Endothelial cell of umbilical vein (primary cell): ENCODE data around the gene MTCH2. TPM values are rescaled to one million over a fixed set of nuclear protein-coding genes. Genes with fewer than 3 reads are reported as not detected.

Experiments used
- BruUV-seq: library from RNA; stranded (reverse); fragments of 400-500 nt; replicated peaks from 2 replicates; lab custom pipeline; 2021; lab: Mats Ljungman, UMichigan
- CTCF ChIA-PET: fragments of 300-600, 350-600 bp; sonication (Branson Sonifier 250); formaldehyde crosslinking; loops from one replicate; lab custom pipeline; 2021; ENCODE audit warnings: antibody characterized with exemption, inconsistent platforms; lab: Charles Lee
- POLR2A ChIA-PET: fragments of 300-600, 350-600 bp; sonication (Branson Sonifier 250); formaldehyde crosslinking; loops from one replicate; lab custom pipeline; 2021; ENCODE audit warnings: antibody characterized with exemption, inconsistent platforms; lab: Charles Lee
- DNase-seq: peaks from one replicate; pipeline ENCODE4 v3.0.0-alpha.2; 2011; ENCODE audit warnings: low read depth, low spot score
- FAIRE-seq: peaks from 2 replicates; lab custom pipeline; 2011; peaks lifted over from hg19 to GRCh38; lab: Jason Lieb, UNC
- H2AFZ ChIP-seq: 2 replicates; pipeline ENCODE4 v1.6.0; 2012; ENCODE audit warnings: low read depth, low read length, control low read depth, inconsistent platforms
- H3K27ac ChIP-seq: 2 replicates; pipeline ENCODE4 v1.5.1; 2011; ENCODE audit warnings: low read depth, mild to moderate bottlenecking, control low read depth, low read length, moderate library complexity; ENCODE audit not compliant: insufficient read depth
- H3K27me3 ChIP-seq, 2 experiments: 2 replicates each; pipeline versions ENCODE4 v1.6.0 to v1.6.1; 2011; ENCODE audit warnings: low read length in 2 of 2, mixed read lengths in 1 of 2; ENCODE audit not compliant: control insufficient read depth in 2 of 2, insufficient read depth in 2 of 2
- H3K36me3 ChIP-seq, 2 experiments: 2 replicates in 1 of 2; 3 replicates in 1 of 2; pipeline ENCODE4 v1.5.1; 2011; ENCODE audit warnings: low read length in 2 of 2, mild to moderate bottlenecking in 1 of 2, moderate library complexity in 1 of 2; ENCODE audit not compliant: control insufficient read depth in 2 of 2, insufficient read depth in 2 of 2; ENCODE audit errors: extremely low read depth in 1 of 2
- H3K4me1 ChIP-seq: 3 replicates; pipeline ENCODE4 v1.5.1; 2011; ENCODE audit warnings: mild to moderate bottlenecking, low read length; ENCODE audit not compliant: control insufficient read depth, insufficient read depth; ENCODE audit errors: extremely low read depth
- H3K4me2 ChIP-seq: 2 replicates; pipeline ENCODE4 v1.6.1; 2011; ENCODE audit warnings: low read length, control low read depth, mixed read lengths; ENCODE audit not compliant: insufficient read depth
- H3K4me3 ChIP-seq, 3 experiments: fragments of 200-600 bp in 1 of 3; sonication (generic), shearing (Covaris generic) in 1 of 3; replicated peaks in 1 of 3; 2 replicates each; pipeline ENCODE4 v1.5.1; 2011 to 2016; ENCODE audit warnings: control low read depth in 3 of 3, low read length in 3 of 3, mild to moderate bottlenecking in 2 of 3, inconsistent platforms in 1 of 3, low read depth in 1 of 3, moderate library complexity in 1 of 3; ENCODE audit not compliant: insufficient read depth in 1 of 3
- H3K79me2 ChIP-seq: 2 replicates; pipeline ENCODE4 v1.6.0; 2012; ENCODE audit warnings: low read length, inconsistent platforms; ENCODE audit not compliant: control insufficient read depth, insufficient read depth
- H3K9ac ChIP-seq: replicated peaks from 2 replicates; pipeline ENCODE3; 2011; ENCODE audit warnings: low read length, control low read depth; ENCODE audit not compliant: insufficient read depth; ENCODE audit errors: extremely low read depth
- H3K9me1 ChIP-seq: replicated peaks from 3 replicates; pipeline ENCODE4 v1.6.0; 2011; ENCODE audit warnings: mild to moderate bottlenecking, low read length; ENCODE audit not compliant: control insufficient read depth, insufficient read depth; ENCODE audit errors: extremely low read depth
- H3K9me3 ChIP-seq: replicated peaks from 2 replicates; pipeline ENCODE4 v1.5.1; 2012; ENCODE audit warnings: low read length, inconsistent platforms; ENCODE audit not compliant: control insufficient read depth, insufficient read depth
- H4K20me1 ChIP-seq: replicated peaks from 2 replicates; pipeline ENCODE3; 2011; ENCODE audit warnings: mild to moderate bottlenecking, low read length; ENCODE audit not compliant: control insufficient read depth, insufficient read depth; ENCODE audit errors: extremely low read depth
- CTCF ChIP-seq, 2 donors: IDR thresholded peaks; 1 replicate in 1 of 2; 2 replicates in 1 of 2; pipeline ENCODE4 v1.5.1; 2011; ENCODE audit warnings: low read length in 2 of 2, mild to moderate bottlenecking in 2 of 2, moderate library complexity in 2 of 2, control low read depth in 1 of 2, inconsistent platforms in 1 of 2, low read depth in 1 of 2; ENCODE audit not compliant: insufficient read depth in 1 of 2; ENCODE audit errors: extremely low read depth in 1 of 2
- FOS ChIP-seq: IDR thresholded peaks from 2 replicates; pipeline ENCODE4 v1.6.1; 2011; ENCODE audit warnings: mild to moderate bottlenecking, low read length, moderate library complexity, borderline replicate concordance; ENCODE audit not compliant: insufficient read depth
- GATA2 ChIP-seq: IDR thresholded peaks from 2 replicates; pipeline ENCODE4 v1.7.0; 2011; ENCODE audit warnings: low read depth, mild to moderate bottlenecking, moderate library complexity, mixed read lengths, low read length; ENCODE audit not compliant: insufficient read length, insufficient read depth
- MYC ChIP-seq: IDR thresholded peaks from one replicate; pipeline ENCODE4 v1.6.1; 2011; ENCODE audit warnings: mild to moderate bottlenecking, low read depth, low read length
- dilution Hi-C: fragments of 300-500 bp; cut with MboI; formaldehyde crosslinking; loops from one replicate; pipeline ENCODE4 v1.15.0; 2019; ENCODE audit warnings: low sequenced_read_pairs; ENCODE audit not compliant: extremely low pct_ligation_motif_present
- intact Hi-C: fragments of 100-400 bp; cut with micrococcal nuclease; formaldehyde crosslinking; loops from one replicate; pipeline ENCODE4 v1.10.0; 2022
- polyA plus RNA-seq, 4 experiments: library from polyadenylated mRNA; depleted of rRNA in 3 of 4; stranded (reverse) in 3 of 4; unstranded in 1 of 4; fragments of >200 nt; gene quantifications; 2 replicates each; pipeline versions ENCODE4 v1.2.1 to v1.2.3, GENCODE V29; 2011 to 2012; ENCODE audit warnings: missing spikeins in 1 of 4
- total RNA-seq: library from RNA; stranded (reverse); gene quantifications from 2 replicates; pipeline ENCODE4 v1.2.3, GENCODE V29; 2021

Gene MTCH2
- total and polyA plus RNA-seq, 2 donors (not counting 3 experiments of a cell fraction or from before 2014, with no cell fraction given), result 138 to 144 TPM

GRCh38 chr11:47589584-47589976 lies 52.8 kb downstream of the MTCH2 start:
- Histone ChIP-seq H3K4me3 (peak overlapping the region in 1 of 3 experiments; percentile 32), H3K9me3 (no peaks in the 10 kb centered on the region), H3K27ac (no peak overlapping the region), H3K4me2 (no peak overlapping the region), H3K4me1 (peaks cover 10% of the 10 kb centered on the region), H2AFZ (peak overlapping the region; percentile 95), H3K79me2 (no peaks in the 10 kb centered on the region), H3K36me3 (no peaks in the 10 kb centered on the region), H3K27me3 (peaks cover 18 to 24% of the 10 kb centered on the region in 2 experiments), H4K20me1 (no peaks in the 10 kb centered on the region), H3K9me1 (no peaks in the 10 kb centered on the region), H3K9ac (peak overlapping the region; percentile 1)
- DNase-seq (no peak), FAIRE-seq (no peak)
- intact Hi-C loops (no loop called here), dilution Hi-C loops (no loop called here)
- no peak for TF ChIP-seq FOS
- TF ChIP-seq MYC, result no peak
- no peak for TF ChIP-seq CTCF (IDR thresholded peaks at IDR 0.05; ENCODE audit: extremely low read depth in 1 of 2, insufficient read depth in 1 of 2, low read depth in 1 of 2, low read length in 2 of 2)
- no TSS peak for BruUV-seq
- CTCF ChIA-PET, result no interaction called here
- POLR2A ChIA-PET, result no interaction called here

GRCh38 chr11:47589118-47589517 lies 53.2 kb downstream of the MTCH2 start:
- no peak overlapping the region for H3K4me2 ChIP-seq

More at GRCh38 chr11:47589118-47589517, 53.2 kb downstream of the MTCH2 start:
- Histone ChIP-seq H3K9me1 (no peaks in the 10 kb centered on the region), H3K79me2 (no peaks in the 10 kb centered on the region), H3K4me3 (peak overlapping the region in 1 of 3 experiments; percentile 32), H3K4me1 (peaks cover 10% of the 10 kb centered on the region), H3K9ac (no peak overlapping the region), H3K27ac (no peak overlapping the region), H3K27me3 (peaks cover 15 to 20% of the 10 kb centered on the region in 2 experiments), H2AFZ (peak overlapping the region; percentile 95), H3K9me3 (no peaks in the 10 kb centered on the region), H3K36me3 (peaks cover 0 to under 1% of the 10 kb centered on the region in 2 experiments), H4K20me1 (no peaks in the 10 kb centered on the region)
- BruUV-seq, result no TSS peak
- POLR2A ChIA-PET, result no interaction called here
- dilution Hi-C loops, result no loop called here
- intact Hi-C loops, result no loop called here
- FAIRE-seq (no peak), DNase-seq (no peak)
- CTCF ChIA-PET, result no interaction called here
- TF ChIP-seq CTCF (IDR thresholded peaks at IDR 0.05; ENCODE audit: extremely low read depth in 1 of 2, insufficient read depth in 1 of 2, low read depth in 1 of 2, low read length in 2 of 2) (no peak), GATA2 (no peak)
